GM12865 (cell line): ENCODE results near the gene TMEM250.

Experiments used
- DNase-seq: peaks from one replicate; pipeline ENCODE4 v3.0.0; 2010; ENCODE audit warnings: low read depth
- H3K4me3 ChIP-seq: 2 replicates; pipeline ENCODE4 v1.5.1; 2011; ENCODE audit warnings: mild to moderate bottlenecking, low read depth, low read length, control low read depth
- CTCF ChIP-seq: IDR thresholded peaks from 2 replicates; pipeline ENCODE4 v1.5.1; 2011; ENCODE audit warnings: low read length, control low read depth, low read depth, inconsistent platforms; ENCODE audit not compliant: insufficient read depth; ENCODE audit errors: missing control alignments

The TMEM250 gene

GRCh38 chr9:136116360-136117098, 2.1 kb downstream of the TMEM250 start:
- H3K4me3 ChIP-seq = no peak overlapping the region
- DNase-seq = no peak
- TF ChIP-seq CTCF = no peak

- no peak overlapping the region for H3K4me3 ChIP-seq
- TF ChIP-seq CTCF = no peak
- DNase-seq = no peak
These were observed 2.9 kb downstream of the TMEM250 start for GRCh38 chr9:136115641-136116359.

- no peak overlapping the region for H3K4me3 ChIP-seq
- no peak for DNase-seq
- no peak for TF ChIP-seq CTCF
These were observed 3.5 kb downstream of the TMEM250 start for GRCh38 chr9:136115206-136115605.

GRCh38 chr9:136114610-136115009, 4.1 kb downstream of the TMEM250 start:
- no peak for TF ChIP-seq CTCF
- no peak overlapping the region for H3K4me3 ChIP-seq
- DNase-seq = no peak

GRCh38 chr9:136112541-136112940, 6.1 kb downstream of the TMEM250 start:
- H3K4me3 ChIP-seq = no peak overlapping the region
- no peak for DNase-seq
- TF ChIP-seq CTCF = no peak

- H3K4me3 ChIP-seq = no peak overlapping the region
- no peak for DNase-seq
- no peak for TF ChIP-seq CTCF
These were observed 6.8 kb downstream of the TMEM250 start for GRCh38 chr9:136111910-136112309.
